Kidney capillary endothelial cell (primary cell): ENCODE data around the gene AHNAK2.
A peak's percentile ranks its signal among the peaks of the same experiment; 100 is the strongest.

Experiments
- DNase-seq: peaks from one replicate; pipeline ENCODE4 v3.0.0-alpha.2; 2018; ENCODE audit warnings: low spot score

AHNAK2 gene

GRCh38 chr14:104937694-104938365 lies 40.3 kb downstream of the AHNAK2 start:
- no peak for DNase-seq

GRCh38 chr14:104937161-104937560 lies 41.0 kb downstream of the AHNAK2 start:
- DNase-seq = no peak

GRCh38 chr14:104936361-104937155 lies 41.6 kb downstream of the AHNAK2 start:
- no peak for DNase-seq

GRCh38 chr14:104935955-104936354 lies 42.2 kb downstream of the AHNAK2 start:
- no peak for DNase-seq

GRCh38 chr14:104935026-104935650 lies 43.0 kb downstream of the AHNAK2 start:
- no peak for DNase-seq

GRCh38 chr14:104933746-104934733 lies 44.1 kb downstream of the AHNAK2 start:
- no peak for DNase-seq

- peak; percentile 38 for DNase-seq
These were observed 45.2 kb downstream of the AHNAK2 start for GRCh38 chr14:104932676-104933631.

- no peak for DNase-seq
These were observed 46.2 kb downstream of the AHNAK2 start for GRCh38 chr14:104931771-104932675.

- no peak for DNase-seq
These were observed 46.8 kb downstream of the AHNAK2 start for GRCh38 chr14:104931304-104931770.

GRCh38 chr14:104930526-104931303 lies 47.5 kb downstream of the AHNAK2 start:
- DNase-seq = no peak

GRCh38 chr14:104929268-104930230 lies 48.6 kb downstream of the AHNAK2 start:
- DNase-seq = no peak

GRCh38 chr14:104928391-104929133 lies 49.6 kb downstream of the AHNAK2 start:
- no peak for DNase-seq

GRCh38 chr14:104927901-104928300 lies 50.3 kb downstream of the AHNAK2 start:
- no peak for DNase-seq

GRCh38 chr14:104927432-104927816 lies 50.8 kb downstream of the AHNAK2 start:
- no peak for DNase-seq

- no peak for DNase-seq
These were observed 51.3 kb downstream of the AHNAK2 start for GRCh38 chr14:104926619-104927431.
